DMS153 (cell line): ENCODE measurements around the gene DENND2C.

Experiments used
- DNase-seq: peaks from one replicate; lab custom pipeline; 2025; lab: John Stamatoyannopoulos, UW

DENND2C gene, protein sequence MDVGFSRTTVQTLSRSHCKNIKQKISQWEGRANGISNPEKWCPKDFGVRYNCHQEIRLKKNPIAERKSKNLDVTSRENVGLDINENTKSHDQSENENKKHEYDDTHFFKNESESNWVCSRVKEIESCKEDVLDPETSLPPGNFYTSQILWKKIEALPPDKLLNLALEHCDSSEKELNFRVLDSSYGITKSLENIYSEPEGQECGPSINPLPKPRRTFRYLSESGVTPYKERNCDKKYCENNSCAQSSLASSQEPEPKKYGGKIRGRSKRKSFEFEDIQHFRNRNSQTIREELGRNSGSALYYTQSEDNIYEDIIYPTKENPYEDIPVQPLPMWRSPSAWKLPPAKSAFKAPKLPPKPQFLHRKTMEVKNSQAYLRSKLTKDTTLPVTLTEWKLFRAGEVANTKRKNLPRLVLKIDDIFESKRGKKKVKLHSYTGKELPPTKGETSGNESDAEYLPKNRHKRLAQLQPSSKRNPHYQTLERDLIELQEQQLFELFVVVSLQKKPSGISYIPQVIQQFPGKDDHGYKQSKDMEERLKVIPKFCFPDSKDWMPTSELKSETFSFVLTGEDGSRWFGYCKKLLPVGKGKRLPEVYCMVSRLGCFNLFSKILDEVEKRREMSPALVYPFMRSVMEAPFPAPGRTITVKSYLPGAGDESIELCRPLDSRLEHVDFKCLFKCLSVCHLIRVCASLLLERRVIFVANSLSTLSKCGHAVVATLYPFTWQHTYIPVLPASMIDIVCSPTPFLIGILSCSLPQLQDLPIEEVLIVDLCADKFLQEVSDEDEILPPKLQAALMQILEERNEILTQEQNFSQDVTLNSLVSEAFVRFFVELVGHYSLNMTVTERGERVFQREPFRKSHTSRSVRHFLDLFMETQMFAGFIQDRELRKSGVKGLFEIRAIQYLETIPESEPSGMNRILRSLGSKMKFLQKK

DNA sequence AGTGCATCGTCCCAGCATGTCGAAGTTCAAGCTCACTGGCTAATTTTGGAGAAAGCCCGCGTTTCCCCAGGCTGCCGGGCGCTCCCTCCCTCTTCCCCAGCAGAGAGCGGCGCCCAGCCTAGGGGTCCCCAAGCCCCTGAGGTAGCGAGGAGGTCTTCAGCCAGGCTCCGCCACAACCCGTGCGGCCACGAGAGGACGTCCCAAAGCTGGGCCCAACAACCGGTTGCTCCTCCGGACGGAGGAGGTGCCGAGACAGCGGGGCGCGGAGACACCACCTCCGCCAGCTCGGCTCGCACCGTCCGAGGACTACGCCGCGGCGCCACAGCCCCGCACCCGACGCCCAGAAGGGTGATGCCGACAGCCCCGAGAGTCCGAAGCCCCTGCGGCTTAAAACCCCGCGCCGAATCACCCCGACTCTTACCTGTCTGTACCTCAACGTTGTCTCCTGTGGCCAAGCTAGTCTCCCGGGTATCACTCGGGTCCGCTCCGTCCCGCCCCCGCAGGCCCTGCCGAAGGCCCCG, at the start of gene DENND2C:
Gene DENND2C, minus strand, starts transcription at position 488 of the 521 bp plus-strand sequence. CDS start 44,065 bp downstream, outside the sequence.
- no peak for DNase-seq

DNA sequence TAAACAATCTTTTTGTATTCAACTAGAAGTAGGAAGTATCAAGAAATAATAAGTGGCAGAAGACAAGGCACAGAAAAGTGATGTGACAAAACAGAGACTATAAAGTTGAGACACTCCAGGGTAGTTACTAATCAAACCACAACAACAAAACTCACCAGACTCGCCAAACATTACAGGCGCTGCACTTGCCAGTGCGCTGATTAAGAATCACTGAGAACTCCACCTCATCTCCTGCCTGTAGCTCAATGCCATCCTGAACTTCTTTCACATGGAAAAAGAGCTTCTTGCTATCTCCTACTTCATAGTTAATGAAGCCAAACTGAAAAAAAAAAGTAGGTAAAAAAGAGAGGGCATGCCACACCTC, 49.6 kb upstream of the DENND2C start:
- DNase-seq, result no peak

GRCh38 chr1:114718661-114719423, 49.0 kb upstream of the DENND2C start:
- DNase-seq, result no peak

- DNase-seq, result peak; percentile 81
Observed at GRCh38 chr1:114716304-114717170, 46.7 kb upstream of the DENND2C start, which contains the start of gene NRAS. NRAS (minus strand) TSS chr1:114716771; CDS start chr1:114716160, 611 bp downstream.

DNA sequence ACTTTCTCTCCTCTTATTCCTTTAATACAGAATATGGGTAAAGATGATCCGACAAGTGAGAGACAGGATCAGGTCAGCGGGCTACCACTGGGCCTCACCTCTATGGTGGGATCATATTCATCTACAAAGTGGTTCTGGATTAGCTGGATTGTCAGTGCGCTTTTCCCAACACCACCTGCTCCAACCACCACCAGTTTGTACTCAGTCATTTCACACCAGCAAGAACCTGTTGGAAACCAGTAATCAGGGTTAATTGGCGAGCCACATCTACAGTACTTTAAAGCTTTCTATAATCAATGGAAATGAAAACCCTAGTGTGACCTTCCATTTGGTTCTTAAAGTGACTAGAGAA, 46.1 kb upstream of the DENND2C start:
- DNase-seq, result no peak

GRCh38 chr1:114712977-114713376, 43.1 kb upstream of the DENND2C start:
- DNase-seq, result no peak

DNA sequence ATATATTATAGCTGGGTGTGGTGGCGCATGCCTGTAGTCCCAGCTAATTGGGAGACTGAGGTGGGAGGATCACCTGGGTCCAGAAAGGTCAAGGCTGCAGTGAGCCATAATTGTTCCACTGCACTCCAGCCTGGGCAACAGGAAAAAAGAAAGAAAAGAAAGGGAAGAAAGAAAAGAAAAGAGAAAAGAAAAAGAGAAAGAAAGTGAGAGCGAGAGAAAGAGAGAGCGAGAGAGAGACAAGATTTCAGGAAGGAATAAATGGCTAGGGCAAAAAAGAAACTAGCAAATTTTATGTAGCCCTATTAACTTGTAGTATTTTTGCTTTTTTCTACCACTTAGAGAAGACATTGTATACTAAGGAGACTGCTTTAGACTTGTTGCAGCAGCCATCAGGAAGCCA, 40.5 kb upstream of the DENND2C start:
- DNase-seq, result no peak

- DNase-seq, result no peak
Observed at GRCh38 chr1:114707604-114708003, 37.8 kb upstream of the DENND2C start.

GRCh38 chr1:114703242-114703641, 33.4 kb upstream of the DENND2C start:
- DNase-seq, result no peak

DNA sequence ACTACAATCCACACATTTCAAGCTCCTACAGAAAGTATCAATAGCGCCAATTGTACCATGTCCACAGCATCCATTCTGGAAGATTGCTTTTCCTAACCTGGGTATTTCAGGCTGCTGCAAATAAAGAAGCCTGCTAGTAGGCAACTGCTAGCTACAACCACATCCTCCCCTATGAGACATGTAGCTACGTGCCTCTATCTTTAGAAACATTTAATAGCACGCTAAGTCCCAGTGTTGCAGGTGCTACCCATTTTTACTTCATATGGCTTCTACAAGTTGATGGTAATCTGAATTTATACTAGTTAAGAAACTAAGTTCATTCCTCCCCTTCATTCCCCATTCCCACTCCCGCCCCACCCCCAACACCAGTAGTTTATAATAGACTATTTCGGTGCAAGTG, 32.9 kb upstream of the DENND2C start:
- no peak for DNase-seq

DNA sequence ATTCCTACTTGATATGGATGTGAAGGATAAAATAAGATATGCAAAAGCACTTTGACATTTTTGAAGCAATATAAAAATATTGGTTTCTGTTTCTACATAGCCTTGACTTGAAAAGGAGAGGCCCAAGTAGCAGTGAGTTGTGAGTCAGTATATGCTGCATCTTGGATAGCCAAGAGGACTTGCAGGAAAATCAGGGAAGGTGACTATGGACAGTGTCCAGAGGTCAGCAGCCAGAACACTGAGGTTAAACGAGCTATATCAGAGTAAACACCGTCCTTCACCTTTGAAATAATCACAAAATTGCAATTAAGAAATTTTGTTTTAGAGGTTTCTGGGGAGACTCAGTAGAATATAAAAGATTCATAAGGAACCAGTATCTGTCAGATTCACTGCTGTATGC, 32.1 kb upstream of the DENND2C start:
- DNase-seq, result no peak

DNA sequence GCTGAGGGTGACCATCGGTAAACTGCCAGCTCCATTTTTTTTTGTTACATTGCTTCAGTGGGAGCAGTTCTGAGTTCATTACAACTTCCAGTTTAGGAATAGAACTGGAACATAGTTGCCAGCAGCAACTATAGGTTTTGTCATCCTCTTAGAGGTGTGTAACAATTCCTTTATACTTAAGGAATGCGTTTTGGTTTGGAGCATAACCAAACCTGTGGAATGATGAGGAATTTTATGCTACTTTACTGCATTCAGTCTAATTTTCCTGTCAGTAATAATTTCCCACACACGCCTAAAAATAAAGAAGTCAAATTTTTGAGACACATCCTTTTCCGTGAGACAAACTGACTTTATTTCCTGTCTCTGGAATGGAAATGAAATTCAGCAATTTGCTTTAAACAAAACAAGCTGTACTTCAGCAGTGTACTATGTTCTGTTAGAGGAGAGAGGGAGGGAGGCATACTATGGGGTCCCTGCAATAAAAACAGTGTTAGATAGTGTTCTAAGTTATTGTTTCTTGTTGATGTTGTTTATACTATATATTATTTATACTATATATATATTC, 30.3 kb upstream of the DENND2C start:
- no peak for DNase-seq

DNA sequence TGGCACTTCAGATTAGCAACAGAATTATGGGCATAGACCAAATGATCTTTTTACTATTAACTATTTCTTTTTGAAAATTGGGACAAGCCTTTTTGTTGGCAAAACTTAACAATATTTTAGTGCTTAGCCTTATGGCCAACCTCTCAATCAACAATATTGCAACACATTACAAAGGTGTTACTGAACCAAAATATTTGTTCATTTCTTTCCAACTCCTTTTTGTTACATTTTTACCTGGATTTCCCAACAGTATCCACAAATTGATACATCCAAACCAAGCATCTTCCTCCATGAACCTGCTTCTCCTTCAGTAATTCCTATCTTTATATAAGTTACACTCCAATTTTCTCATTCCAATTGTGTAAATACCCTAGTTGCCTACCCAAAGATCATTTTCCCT, 27.0 kb upstream of the DENND2C start:
- no peak for DNase-seq

- no peak for DNase-seq
Observed at GRCh38 chr1:114695430-114696058, 25.7 kb upstream of the DENND2C start, which contains the start of gene AMPD1. AMPD1 (minus strand) TSS chr1:114695546; CDS start chr1:114695471, 75 bp downstream.

GRCh38 chr1:114694540-114695310, 24.9 kb upstream of the DENND2C start:
- no peak for DNase-seq

DNA sequence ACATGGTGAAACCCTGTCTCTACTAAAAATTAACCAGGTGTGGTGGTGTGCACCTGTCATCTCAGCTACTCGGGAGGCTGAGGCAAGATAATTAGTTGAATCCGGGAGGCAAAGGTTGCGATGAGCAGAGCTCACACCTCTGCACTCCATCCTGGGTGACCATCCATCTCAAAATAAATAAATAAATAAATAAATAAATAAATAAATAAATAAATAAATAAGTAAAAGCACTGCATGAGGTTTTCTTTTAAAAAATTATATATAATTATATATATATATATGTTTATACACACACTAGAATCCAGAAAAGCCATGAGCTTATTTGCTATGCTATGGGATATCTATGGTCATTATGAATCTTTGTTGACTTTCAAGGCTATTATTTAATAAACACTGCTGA, 23.1 kb upstream of the DENND2C start:
- no peak for DNase-seq

GRCh38 chr1:114691061-114691460, 21.2 kb upstream of the DENND2C start:
- no peak for DNase-seq

- DNase-seq, result no peak
Observed at GRCh38 chr1:114690148-114690547, 20.3 kb upstream of the DENND2C start.

- DNase-seq, result no peak
Observed at GRCh38 chr1:114688526-114688925, 18.7 kb upstream of the DENND2C start.
